ENCODE results near the gene CDK17.

GRCh38 chr12:96375841-96376604 lies 24.2 kb downstream of the CDK17 start:
- TF ChIP-seq CTCF (IDR thresholded peaks at IDR 0.05), result no peak
- TF ChIP-seq POLR2A (IDR thresholded peaks at IDR 0.05), result no peak

Measured in uterus (tissue), 2 donors.